GM12875 (cell line): ENCODE measurements around the gene ACTR1B.
A peak's percentile ranks its signal among the peaks of the same experiment; 100 is the strongest.

Source experiments
- H3K4me3 ChIP-seq: one replicate; pipeline ENCODE4 v1.5.1; 2011; ENCODE audit warnings: low read depth, low read length, control low read depth
- TF ChIP-seq, protein P1 (sequence below): IDR thresholded peaks from 2 replicates; pipeline ENCODE4 v1.5.1; 2011; ENCODE audit warnings: low read depth, mild to moderate bottlenecking, control low read depth, inconsistent platforms, low read length, moderate library complexity, borderline replicate concordance; ENCODE audit not compliant: insufficient read depth

The ACTR1B gene

DNA sequence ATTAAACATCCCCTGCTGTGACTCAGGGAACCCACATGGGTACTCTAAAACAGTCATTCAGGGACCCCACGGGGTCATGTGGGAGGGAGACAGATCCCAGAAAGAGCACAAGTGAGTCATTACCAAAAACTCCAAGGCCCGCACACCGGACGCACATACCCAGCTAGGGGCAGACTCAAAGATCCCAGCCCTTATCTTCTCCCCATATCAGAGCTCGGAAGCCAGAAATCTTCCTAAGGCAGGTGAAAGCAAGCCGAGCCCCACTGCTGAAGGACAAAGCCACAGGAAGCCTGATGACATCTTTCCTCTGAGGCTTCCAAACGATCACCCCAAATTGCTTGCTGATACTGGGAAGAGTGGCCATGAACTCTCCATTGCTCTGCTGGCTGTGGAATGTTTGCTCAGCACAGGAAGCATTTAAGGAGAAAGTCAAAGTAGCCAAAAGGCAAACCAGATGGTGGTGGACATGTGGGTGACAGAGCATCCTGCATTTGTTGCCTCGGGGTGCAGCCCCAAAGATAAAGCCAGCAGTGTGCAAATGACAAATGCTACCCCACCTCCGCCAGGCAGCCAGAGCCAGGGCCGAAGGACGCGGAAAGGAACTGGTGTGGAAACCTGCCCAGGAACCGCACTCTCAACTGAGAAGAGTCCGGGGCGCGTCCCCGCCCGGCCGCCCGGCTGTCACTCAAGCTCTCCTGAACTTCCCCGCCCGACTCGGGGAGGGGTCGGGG, 784 bp downstream of the ACTR1B start:
- peak overlapping the region; percentile 76 for H3K4me3 ChIP-seq
- TF ChIP-seq, protein P1, sequence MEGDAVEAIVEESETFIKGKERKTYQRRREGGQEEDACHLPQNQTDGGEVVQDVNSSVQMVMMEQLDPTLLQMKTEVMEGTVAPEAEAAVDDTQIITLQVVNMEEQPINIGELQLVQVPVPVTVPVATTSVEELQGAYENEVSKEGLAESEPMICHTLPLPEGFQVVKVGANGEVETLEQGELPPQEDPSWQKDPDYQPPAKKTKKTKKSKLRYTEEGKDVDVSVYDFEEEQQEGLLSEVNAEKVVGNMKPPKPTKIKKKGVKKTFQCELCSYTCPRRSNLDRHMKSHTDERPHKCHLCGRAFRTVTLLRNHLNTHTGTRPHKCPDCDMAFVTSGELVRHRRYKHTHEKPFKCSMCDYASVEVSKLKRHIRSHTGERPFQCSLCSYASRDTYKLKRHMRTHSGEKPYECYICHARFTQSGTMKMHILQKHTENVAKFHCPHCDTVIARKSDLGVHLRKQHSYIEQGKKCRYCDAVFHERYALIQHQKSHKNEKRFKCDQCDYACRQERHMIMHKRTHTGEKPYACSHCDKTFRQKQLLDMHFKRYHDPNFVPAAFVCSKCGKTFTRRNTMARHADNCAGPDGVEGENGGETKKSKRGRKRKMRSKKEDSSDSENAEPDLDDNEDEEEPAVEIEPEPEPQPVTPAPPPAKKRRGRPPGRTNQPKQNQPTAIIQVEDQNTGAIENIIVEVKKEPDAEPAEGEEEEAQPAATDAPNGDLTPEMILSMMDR = no peak

DNA sequence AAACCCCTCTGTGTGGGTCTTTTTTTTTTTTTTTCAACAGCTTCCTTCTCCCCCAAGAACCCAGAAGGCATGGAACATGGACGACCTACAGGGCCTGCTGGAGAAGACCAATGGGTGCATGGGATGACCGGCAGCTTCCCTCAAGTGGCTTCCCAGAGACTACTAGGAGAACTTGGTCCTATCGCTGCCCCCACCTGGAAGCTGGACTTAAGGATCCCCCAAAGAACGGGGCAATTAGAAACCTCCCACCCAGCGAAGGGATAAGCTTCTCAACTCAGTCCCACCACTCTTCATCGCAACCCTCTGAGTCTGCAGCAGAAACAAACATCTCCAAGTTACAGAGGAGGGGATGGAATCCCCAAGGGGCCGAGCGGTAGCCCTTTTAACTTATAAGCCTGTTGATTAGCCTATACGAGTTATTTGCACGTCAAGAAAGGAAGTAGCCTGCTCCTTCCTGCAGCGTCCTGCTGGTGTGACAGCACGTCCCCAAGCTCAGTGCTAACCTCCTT, 1.4 kb downstream of the ACTR1B start:
- TF ChIP-seq, protein P1 = no peak
- peak overlapping the region; percentile 76 for H3K4me3 ChIP-seq

DNA sequence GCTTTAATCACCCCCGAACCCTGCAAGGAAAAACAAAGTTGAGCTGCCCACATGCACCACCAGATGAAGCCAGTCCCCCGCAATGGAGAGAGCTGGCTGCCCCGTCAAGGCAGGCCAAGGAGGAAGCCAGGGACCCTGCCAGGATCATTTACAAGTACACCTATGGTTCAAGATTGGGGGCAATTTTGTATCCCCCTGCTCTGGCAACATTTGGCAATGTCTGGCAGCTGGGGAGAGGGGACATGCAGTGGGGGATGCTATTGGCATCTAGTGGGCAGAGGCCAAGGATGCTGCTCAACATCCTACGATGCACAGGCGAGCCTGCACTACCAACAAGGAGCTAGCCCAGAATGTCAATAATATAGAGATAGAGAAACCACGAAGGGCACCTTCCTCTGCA, 1.9 kb downstream of the ACTR1B start:
- TF ChIP-seq, protein P1 = no peak
- H3K4me3 ChIP-seq = peak overlapping the region; percentile 76

DNA sequence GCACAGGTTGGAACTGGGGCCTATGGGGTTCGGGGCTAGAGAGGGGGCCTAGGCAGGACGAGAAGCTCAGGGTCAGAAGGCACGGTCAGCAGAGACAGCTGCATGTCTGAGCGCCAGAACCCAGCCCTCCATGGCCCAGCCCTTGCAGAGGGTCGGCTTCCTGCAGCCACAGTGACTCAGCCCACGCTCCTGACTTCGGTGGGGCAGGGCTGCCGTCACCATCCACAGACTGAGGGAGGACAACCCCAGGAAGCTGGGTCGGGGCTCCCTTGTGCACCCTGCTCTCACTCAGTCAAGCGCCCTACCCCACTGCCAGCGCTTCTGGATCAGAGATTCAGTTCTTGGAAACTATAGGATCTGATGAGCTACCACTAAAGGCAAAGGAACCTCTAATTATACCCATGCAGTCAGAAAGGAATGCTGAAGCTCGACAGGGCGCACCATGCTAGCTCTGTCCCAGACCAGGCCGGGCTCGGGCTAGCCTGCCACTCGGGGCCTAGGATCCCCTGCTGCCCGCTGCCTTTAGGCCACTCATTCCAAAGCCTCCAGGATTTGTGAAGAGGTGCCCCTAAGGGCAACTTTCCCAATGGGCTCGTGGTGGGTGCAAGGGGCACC, 3.0 kb downstream of the ACTR1B start:
- H3K4me3 ChIP-seq = no peak overlapping the region
- TF ChIP-seq, protein P1 = no peak

DNA sequence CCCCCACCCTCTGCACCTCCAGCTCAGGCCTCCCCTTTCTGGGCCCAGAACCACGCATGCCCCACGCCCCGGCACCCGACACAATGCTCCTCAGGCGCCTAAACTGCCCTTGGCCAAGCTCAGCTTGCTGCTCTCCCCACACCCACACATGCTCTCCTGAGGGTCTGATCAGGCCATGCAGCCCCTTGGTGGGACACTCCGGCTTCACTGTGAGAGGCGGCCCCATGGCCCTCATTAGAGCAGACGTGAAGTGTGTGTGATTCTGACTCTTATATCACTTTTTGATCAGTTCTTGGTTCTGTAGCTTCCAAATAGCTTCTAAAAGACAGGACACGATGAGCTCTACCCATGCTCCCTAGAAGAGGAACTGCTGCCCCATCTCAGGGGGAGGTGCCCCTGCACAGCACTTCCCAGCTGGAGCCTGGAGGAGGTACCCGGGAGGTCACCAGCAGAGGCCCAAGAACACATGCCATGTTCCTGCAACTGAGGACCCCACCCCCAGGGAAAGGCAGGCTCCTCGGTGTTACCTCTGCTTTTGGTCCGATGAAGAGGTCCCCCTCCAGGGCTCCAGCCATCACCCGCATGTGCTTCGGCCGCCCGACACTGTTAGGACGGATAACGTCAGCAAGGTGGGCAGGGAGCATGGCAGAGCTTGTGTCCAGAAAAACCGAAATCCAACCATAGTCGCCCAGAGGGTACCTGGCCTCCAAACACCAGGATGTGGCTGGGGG, 3.6 kb downstream of the ACTR1B start:
- TF ChIP-seq, protein P1 = no peak

DNA sequence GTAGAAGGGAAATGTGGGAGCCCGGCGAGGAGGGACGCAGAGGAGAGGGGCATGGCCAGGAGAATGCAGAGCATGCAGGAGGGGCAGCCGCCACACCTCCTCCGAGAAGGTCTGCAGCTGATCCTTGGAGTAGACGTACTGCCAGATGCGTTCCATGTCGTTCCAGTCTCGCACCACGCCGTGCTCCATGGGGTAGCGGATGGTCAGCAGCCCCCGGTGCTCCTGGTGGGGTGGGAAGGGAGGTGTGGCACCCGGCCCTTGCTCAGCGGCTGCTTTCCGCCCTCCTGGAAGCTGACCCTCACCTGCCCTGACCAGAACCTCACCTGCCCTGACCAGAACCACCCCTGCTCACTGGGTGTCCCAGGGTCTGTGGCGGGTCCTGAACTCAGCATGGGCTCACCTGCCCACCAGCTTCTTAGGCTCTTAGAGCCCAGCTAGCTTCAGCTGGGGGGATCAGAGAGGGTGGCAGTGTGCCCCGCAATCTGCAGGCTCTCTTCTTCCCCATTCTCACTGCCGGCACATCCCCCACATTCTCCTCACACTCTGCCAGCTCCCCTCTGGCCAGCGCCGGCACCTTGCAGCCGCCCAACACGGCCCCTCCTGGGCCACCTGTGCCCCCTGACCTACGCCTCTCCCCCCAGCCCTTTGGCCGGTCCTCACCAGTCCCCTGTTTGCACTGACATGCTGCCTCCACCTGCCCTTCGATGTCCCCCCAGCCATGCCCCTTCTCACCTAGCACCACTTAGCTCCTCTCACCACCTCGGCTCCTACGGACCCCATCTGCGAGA, 4.4 kb downstream of the ACTR1B start:
- TF ChIP-seq, protein P1 = no peak

More for the DNA sequence above, 3.6 kb downstream of the ACTR1B start:
- no peak overlapping the region for H3K4me3 ChIP-seq

More for the DNA sequence above, 4.4 kb downstream of the ACTR1B start:
- no peak overlapping the region for H3K4me3 ChIP-seq
